GM19023 (cell line): ENCODE results near the gene ATAD2B.

Source experiments
- ATAC-seq: cut with Tn5 transposase; IDR thresholded peaks from one replicate; pipeline ENCODE4 v1.9.1; 2021; ENCODE audit warnings: mild to moderate bottlenecking, moderate library complexity; ENCODE audit not compliant: unreplicated experiment

Gene ATAD2B

DNA sequence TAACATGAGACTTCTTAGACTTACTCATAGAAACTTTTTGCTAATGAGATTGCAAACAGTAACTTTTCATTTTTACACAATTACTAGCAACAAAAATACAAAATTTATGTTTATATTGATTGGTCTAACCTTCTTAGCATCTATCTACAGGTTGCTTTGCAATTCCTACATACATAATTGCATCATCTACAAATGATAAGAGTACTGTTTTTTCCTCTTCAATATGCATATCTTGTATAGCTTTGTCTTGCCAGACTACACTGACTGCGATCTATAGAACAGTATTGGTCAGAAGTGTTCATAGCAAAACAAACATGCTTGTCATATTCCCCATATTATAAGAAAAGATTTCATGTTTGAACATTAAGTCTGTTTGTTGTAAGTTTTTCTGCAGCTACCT, 87.9 kb downstream of the ATAD2B start:
- ATAC-seq, result no peak

DNA sequence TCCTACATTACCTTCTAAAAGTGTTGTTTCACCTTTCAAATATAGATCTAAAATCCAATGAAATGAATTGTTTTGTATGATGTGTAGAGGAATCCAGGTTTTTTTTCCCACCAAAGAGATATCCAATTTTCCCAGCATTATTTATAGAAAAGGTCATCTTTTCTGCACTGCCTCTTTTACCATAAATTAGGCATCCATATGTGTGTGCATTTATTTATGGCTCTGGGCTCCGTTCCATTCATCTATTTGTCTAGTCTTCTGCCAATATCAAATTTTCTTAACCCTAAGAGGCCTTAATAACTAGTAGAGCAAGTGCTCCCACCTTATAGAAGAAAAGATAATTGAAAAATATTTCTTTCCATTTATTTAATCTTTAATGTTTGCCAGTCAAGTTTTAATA, 88.3 kb downstream of the ATAD2B start:
- ATAC-seq, result no peak

DNA sequence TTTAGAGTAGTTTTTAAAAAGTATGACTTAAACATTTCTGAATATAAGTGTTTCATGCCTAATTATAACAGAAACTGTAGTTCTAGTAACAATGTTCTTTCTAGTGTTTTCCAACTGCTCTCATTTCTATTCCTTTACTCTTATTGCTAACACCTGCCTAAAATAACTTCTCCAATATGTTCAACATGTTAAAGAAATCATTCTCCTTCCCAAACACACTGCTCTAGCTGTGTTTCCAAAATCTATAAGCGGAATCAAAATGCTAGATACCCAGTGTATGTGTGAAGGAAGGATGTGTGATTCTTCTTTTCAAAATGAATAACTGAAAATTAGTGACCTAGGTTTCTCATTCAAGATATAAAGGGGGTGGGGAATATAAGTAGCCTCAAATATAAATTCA, 89.1 kb downstream of the ATAD2B start:
- ATAC-seq, result no peak

DNA sequence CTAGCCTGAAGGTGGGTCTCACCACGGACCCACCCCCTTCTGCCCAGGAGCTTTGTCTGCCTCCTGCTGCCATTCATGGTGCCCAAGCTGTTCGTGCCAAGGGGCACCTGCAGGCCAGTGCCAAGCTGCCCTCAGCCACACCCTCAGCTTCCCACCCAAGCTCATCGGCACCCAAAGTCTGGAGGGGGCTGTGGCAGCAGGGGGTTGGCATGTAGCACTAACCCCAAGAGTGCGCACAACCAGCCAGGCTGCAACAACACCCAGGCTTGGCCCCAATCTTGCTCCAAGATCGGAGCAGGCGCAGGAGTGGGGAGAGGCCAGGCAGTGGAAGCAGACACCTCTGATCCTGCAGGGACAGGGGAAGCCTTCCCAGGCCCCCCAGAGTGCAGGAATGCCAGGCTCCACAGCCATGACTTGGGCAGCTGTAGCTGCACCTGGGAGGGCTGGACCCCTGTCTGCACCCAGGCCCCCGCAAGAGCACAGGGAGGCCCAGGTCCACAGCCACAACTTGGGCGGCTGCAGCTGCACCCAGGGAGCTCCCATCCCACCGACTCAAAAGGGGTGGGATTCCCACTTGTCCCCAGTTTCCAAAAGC, 89.9 kb downstream of the ATAD2B start:
- ATAC-seq, result no peak

DNA sequence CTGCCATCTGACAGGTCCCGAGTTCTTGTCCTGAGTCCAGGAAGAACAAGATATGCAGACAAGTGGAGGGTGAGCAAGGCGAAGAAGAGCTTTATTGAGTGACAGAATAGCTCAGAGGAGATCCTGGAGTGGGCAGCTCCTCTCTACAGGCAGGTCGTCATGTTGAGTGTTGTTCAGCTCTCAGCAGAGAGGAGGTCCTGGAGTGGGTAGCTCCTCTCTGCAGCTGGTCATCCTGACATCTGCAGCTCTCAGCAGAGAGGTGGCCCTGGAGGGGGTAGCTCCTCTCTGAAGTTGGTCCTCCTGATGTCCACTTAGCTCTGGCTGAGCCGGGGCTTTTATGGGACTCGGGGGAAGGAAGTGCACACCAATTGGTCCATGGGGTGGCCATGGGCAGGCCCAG, 90.4 kb downstream of the ATAD2B start:
- no peak for ATAC-seq

DNA sequence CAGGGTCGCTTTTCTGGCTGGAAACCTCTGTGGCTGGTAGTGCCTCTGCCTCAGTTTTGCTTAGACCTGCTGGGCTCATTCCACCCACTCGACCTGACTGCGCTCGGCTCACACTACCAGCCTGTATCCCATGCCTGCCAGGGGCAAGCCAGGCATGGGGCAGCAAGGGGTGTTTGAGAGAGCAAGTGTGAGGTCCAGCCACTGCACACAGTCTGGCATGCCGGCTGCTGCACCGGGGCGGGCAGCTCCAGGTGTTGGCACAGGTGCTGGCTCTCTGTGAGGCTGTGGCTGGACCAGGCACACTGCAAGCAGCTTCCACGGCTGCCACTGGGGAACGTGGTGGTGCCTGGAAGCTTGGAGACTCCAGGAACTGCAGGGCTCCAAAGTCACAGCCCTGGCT, 90.9 kb downstream of the ATAD2B start:
- no peak for ATAC-seq

DNA sequence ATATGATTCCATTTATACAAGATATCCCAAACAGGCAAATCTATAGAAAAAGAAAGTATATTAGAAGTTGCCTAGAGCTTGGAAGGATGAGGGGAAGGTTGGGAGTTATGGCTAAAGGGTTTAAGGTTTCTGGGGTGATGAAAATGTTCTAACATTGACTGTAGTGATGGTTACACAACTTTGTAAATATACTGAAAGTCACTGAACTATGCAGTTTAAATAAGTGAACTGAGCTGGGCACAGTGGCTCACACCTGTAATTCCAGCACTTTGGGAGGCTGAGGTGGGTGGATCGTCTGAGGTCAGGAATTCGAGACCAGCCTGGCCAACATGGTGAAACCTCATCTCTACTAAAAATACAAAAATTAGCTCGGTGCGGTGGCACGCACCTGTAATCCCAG, 91.5 kb downstream of the ATAD2B start:
- ATAC-seq, result no peak

DNA sequence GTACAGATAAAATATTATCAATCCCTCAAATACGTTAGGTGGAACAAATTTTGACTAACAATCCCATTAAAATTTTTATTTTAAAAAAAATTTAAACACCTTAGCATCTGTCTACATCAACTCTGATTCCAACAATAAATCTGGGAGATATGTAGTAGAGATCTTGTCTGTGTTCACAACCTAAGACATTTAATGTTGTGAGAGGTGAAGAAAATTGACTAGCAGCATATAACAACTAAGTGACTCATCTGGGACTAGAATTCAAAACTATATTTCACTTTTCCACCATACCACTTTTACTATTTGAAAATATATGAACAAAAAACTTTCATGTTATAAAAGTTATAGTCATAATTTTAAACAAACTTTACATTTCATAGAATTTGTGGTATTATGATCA, 97.9 kb downstream of the ATAD2B start:
- no peak for ATAC-seq

DNA sequence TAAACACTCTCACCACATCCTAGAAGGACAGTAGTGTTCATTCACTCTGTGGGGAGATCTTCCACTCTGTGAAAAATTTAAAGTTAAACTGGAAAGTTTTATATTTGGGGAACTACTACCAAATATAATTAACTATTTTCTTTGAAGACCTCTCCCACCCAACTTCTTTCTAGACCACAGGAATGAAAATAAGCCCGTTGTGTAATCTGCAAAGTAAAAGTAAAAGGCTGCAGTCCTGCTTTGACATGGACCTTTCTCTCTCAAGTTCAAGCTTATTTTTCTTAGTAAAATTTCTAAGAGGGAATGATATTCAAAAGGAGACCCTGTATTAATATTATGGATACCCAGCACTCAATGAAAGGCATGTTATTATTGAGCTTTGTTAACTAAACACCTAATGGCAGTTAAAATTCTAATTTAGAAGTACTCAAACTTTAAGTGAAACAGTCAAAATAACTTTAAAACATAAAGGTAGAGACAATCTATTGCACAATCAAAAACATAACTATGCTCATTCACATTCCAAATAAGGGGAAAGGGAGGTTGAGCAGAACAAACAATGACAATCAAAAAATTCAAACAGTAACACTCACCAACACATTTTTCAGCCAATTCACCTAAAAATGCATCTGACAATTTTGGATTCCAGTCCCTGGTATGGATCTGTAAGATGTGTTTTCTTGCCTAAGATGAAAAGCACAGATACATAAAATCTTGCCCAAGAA, 98.5 kb downstream of the ATAD2B start:
- no peak for ATAC-seq

DNA sequence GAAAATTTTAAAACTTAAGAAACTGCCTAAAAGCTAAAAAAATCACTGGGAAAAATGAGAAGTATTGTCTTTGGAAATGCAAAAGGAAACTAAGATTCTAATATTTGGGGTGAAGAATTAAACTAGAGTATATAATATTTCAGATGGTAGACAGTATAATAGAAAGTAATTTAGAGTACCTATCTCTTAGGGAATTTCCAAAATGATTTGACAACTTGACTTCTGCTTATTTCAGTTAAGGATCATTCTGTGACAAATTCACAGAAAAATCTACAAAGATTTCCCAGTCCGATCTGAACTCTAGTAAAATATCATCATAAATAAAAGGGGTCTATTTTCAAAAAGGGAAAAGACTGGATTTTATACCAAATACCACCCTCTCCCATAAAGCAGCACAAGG, 99.6 kb downstream of the ATAD2B start:
- ATAC-seq, result no peak

DNA sequence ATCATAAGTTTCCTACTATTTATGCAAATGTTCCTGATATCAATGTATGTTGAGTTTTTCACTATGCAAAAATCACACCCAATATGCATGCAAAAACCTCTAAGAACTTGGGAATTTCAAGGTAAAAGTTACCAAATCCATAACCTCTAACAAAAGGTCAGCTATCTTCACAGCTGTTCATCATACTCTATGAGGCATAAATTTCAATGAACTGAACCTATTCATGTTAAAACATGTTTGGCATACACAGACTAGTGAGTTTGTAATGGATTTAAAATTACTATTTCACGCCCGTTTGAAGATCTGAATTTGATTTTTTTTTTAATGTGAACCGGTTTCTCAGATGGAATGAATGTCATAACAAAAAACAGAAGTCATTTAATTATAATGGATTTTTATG, 100.2 kb downstream of the ATAD2B start:
- ATAC-seq, result no peak

DNA sequence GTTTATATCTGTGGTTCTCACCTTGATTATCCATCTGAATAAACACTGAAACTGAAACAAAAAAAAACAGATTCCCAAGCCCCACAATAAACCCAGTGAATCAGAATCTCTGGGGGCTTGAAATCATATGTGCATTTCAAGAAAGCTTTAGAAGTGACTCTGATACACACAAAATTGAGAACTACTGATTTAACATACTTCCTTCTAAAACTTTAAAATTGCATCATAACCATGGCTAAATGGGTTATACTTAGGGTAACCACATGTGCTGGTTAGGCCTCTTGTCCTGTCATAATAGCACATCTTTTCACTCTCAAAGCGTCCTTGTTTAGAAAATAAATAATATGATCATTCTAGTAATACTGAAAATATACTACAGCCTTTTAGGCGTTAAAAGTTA, 100.9 kb downstream of the ATAD2B start:
- no peak for ATAC-seq

DNA sequence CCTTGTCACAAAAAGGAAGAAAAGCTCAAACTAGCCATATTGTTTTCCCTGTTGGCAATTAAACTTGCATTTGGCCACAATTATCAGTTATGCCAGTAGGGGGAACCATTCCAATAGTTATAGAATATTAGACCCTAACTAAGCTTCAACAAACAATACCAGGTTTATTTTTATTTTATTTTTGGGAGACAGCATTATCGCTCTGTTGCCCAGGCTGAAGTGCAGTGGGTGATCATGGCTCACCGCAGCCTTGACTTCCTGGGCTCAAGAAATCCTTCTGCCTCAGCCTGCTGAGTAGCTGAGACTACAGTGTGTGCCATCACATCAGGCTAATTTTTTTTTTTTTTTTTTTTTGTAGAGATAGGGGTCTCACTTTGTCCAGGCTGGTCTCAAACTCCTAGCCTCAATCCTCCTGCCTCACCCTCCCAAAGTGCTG, 102.1 kb downstream of the ATAD2B start:
- ATAC-seq, result no peak

DNA sequence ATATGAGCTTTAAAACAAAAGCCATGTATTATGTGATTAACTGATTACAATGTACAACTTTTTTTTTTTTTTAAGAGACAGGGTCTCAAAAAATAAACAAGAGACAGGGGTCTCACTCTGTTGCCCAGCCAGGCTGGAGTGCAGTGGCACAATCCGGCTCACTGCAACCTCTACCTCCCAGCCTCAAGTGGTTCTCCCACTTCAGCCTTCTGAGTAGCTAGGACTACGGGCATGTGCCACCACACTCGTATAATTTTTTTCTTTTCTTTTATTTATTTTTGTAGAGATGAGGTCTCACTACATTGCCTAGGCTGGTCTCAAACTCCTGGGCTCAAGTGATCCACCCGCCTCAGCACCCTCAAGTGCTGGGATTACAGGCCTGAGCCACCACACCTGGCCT, 103.1 kb downstream of the ATAD2B start:
- ATAC-seq, result no peak

DNA sequence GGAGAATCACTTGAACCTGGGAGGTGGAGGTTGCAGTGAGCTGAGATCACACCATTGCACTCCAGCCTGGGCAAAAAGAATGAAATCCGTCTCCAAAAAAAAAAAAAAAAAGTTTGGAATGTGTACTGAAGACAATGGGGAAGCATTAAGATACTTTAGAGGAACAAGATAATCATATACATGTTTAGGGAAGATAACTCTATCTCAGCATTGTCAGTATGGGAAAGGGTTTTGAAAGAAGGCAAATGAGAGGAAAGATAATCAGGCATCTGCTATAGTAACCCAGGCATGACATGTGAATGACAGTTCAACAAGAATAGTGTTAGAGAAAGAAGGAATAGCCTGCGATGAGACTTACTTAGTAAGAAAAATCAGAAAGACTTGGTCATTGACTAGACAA, 112.0 kb downstream of the ATAD2B start:
- no peak for ATAC-seq

DNA sequence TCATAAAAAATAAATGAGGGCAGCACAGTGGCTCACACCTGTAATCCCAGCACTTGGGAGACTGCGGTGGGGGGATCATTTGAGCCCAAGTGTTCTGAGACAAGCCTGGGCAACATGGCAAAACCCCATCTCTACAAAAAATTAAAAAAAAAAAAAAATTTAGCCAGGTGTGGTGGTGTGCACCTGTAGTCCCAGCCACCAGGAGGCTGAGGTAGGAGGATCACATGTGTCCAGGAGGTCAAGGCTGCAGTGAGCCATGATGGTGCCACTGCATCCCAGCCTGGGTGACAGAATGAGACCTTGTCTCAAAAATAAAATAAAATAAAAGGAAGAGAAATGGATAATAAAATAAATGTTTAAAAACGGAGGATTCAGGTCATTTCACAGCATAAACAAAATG, 113.5 kb downstream of the ATAD2B start:
- ATAC-seq, result no peak

DNA sequence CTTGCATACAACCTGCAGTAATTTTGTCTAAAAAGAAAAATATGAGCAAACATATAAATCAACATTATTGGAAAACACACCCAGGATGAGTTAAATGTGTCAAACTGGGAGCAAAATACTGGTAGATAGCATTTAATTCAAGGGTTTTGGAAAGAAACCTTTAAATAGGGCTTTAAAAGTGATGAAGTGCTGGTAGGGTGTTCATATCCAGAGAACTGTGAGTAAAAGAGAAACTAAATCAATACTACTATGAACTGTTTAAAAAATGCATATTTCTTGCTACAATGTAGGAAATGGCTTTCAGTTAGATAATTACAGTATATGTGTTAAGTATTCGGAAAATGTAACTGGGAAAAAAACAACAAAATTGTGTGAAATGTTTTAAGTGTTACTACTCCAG, 117.8 kb downstream of the ATAD2B start:
- ATAC-seq, result no peak

DNA sequence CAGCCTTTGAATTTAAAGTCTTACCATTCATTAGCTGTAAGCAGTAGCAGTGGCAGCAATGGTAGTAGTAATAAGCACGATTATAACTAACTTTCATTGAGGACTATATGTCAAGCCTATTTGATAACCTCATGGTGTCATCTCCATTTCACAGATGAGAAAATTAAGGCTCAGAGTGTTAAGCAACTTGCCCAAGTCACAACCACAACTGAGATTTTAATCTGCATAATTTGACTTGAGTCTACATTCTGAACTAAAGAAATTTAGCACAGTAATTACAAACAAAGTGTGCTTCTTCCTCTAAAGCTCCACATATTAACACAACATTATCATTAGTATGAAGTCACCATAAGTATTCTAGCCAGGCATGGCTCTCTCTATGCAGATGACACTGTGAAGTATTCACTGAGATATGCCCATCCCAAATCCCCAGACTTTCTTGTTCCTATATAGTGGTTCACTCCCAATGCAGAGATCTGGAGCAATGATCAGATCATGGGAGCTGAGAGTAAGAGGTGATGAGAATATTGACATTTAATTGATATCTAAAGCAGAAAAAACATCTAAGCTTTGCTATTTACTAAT, 120.2 kb downstream of the ATAD2B start:
- ATAC-seq, result no peak

DNA sequence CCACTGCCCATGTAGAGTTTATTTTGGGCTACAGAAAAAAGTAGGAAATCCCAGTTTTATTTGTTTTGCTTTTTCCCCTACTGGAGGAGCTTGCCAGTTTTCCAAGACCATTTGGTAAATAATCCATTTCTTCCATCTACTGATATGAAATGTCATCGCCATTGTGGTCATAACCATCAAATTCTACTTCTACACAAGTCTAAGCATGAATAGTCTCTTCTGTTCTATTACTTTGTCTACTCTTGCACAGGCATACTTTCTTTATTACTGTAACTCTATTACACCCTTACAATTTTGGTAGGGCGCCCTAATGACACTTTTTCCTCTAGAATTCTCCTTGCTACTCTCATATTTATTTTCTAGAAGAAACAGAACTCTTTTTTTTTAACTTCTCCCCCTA, 120.7 kb downstream of the ATAD2B start:
- no peak for ATAC-seq

DNA sequence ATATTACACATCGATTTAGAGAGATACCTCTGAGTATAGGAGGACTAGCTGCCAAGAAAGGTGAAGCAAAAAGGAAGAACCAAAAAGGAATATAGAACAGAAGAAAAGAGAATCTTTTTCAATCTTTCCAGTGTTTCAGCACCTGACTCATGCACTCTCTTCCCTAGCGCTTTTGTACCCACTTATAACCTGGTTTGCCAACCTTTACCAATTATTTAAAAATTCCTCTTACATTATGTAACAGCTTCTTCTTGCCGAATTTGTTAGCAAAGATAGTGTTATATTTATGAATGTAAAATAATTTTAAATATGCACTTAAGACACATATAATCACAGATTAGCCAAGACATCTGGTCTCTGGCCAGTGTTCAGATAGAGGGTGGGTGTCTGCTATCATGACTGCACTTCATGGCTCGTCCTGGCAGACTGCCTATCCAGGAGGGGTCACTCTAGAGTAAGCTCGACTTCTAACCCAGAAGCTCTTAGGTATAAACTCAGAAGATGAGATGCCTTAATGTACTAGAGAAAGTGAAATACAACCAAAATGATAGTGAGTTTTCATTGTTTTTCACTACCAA, 122.9 kb downstream of the ATAD2B start:
- no peak for ATAC-seq

DNA sequence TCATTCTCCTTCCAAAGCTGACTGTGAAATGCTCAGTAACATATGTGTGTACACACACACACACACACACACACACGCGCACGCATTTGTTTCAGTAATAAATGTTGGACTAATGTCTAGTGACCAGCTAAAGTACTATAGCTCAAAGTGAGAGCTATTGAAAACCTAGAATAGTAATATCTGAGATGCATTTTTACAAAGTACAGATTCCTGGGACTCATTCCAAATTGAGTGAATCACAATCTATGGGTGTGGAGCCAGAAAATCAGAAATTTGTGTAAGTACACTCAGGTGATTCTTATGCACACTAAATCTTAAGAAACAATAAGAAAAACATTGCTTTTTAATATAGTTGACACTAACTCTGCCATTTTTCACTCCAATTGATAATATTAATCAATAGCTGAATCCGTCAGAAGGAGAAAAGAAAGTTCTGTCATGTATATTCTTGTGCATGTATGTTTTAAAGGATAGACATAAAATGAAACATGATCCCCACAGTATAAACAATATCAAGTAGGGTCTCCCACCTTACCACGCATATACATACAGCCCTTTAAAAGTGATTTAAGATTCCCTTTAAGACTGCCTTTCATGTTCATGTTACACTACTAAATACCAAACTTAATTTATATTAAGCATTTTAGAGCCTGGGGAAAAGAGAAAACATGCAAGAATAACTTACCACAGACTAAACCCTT, 123.5 kb downstream of the ATAD2B start:
- no peak for ATAC-seq

DNA sequence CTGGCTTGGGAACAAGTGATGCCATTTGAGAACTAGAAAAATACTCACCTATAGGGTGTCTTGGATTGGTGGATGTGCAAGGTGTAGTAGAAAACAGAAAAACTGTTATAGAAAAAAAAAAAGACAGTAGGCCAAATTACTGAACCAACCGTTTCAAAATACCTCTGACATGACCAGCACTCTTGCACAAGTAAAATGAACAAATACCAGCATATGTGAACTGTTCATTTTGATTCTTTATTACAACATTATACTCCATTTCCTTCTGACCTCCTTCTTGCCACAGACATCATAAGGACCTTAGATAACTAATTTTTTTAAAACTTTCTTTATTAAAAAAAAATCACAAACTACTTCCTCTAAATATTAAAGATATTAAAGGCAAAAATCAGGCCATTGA, 125.5 kb downstream of the ATAD2B start:
- no peak for ATAC-seq
